Keratinocyte (primary cell): ENCODE data around the gene LDLRAD4.

Experiments used
- EZH2 ChIP-seq: IDR thresholded peaks from one replicate; pipeline ENCODE4 v1.6.1; 2012; ENCODE audit warnings: inconsistent platforms, mild to moderate bottlenecking, low read length, moderate library complexity
- TF ChIP-seq, protein P1 (sequence below), 3 experiments: IDR thresholded peaks in 1 of 3; conservative IDR thresholded peaks in 1 of 3; optimal IDR thresholded peaks in 1 of 3; 2 replicates in 2 of 3; 3 replicates in 1 of 3; pipeline versions ENCODE3 to v1.5.1; 2011; ENCODE audit warnings: low read length in 3 of 3, mild to moderate bottlenecking in 3 of 3, moderate library complexity in 2 of 3, control low read depth in 1 of 3, inconsistent platforms in 1 of 3; ENCODE audit not compliant: insufficient read depth in 2 of 3; ENCODE audit errors: extremely low read depth in 1 of 3

GRCh38 chr18:13576598-13576997, 358.0 kb downstream of the LDLRAD4 start:
- TF ChIP-seq, protein P1, sequence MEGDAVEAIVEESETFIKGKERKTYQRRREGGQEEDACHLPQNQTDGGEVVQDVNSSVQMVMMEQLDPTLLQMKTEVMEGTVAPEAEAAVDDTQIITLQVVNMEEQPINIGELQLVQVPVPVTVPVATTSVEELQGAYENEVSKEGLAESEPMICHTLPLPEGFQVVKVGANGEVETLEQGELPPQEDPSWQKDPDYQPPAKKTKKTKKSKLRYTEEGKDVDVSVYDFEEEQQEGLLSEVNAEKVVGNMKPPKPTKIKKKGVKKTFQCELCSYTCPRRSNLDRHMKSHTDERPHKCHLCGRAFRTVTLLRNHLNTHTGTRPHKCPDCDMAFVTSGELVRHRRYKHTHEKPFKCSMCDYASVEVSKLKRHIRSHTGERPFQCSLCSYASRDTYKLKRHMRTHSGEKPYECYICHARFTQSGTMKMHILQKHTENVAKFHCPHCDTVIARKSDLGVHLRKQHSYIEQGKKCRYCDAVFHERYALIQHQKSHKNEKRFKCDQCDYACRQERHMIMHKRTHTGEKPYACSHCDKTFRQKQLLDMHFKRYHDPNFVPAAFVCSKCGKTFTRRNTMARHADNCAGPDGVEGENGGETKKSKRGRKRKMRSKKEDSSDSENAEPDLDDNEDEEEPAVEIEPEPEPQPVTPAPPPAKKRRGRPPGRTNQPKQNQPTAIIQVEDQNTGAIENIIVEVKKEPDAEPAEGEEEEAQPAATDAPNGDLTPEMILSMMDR (optimal IDR thresholded peaks at IDR 0.05 in 1 of 3, IDR thresholded peaks at IDR 0.05 in 1 of 3, conservative IDR thresholded peaks at IDR 0.05 in 1 of 3; ENCODE audit: extremely low read depth in 1 of 3, insufficient read depth in 2 of 3, low read length in 3 of 3): no peak
- TF ChIP-seq EZH2: no peak
